Loucy (cell line): ENCODE results near the gene GABRA4.

Experiments used
- EZH2phosphoT487 ChIP-seq: fragments of 200-600 bp; IDR thresholded peaks from 2 replicates; pipeline ENCODE4 v1.6.1; 2018; ENCODE audit warnings: antibody characterized with exemption, mild to moderate bottlenecking, moderate library complexity, borderline replicate concordance
- TF ChIP-seq, protein P1 (sequence below): fragments of 200-600 bp; sonication (generic); conservative IDR thresholded peaks from 2 replicates; pipeline ENCODE4 v1.5.1; 2014; ENCODE audit warnings: mild to moderate bottlenecking, antibody characterized with exemption, low read length

GRCh38 chr4:46993075-46994006 is at the start of gene GABRA4:
- TF ChIP-seq EZH2phosphoT487 = no peak
- TF ChIP-seq, protein P1, sequence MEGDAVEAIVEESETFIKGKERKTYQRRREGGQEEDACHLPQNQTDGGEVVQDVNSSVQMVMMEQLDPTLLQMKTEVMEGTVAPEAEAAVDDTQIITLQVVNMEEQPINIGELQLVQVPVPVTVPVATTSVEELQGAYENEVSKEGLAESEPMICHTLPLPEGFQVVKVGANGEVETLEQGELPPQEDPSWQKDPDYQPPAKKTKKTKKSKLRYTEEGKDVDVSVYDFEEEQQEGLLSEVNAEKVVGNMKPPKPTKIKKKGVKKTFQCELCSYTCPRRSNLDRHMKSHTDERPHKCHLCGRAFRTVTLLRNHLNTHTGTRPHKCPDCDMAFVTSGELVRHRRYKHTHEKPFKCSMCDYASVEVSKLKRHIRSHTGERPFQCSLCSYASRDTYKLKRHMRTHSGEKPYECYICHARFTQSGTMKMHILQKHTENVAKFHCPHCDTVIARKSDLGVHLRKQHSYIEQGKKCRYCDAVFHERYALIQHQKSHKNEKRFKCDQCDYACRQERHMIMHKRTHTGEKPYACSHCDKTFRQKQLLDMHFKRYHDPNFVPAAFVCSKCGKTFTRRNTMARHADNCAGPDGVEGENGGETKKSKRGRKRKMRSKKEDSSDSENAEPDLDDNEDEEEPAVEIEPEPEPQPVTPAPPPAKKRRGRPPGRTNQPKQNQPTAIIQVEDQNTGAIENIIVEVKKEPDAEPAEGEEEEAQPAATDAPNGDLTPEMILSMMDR = no peak
